NCI-H1105 (cell line): ENCODE results near the gene POU3F4.

Source experiments
- DNase-seq: peaks from one replicate; lab custom pipeline; 2025; lab: John Stamatoyannopoulos, UW

The POU3F4 gene

GRCh38 chrX:83508006-83508405 lies at the start of gene POU3F4:
TSS of gene POU3F4 (plus strand) at chrX:83508290. CDS start at chrX:83508325, 35 bp downstream.
- no peak for DNase-seq

- DNase-seq, result peak; percentile 15
Observed at GRCh38 chrX:83469551-83469950, 38.5 kb upstream of the POU3F4 start.

- no peak for DNase-seq
Observed at GRCh38 chrX:83495898-83496297, 12.2 kb upstream of the POU3F4 start.

GRCh38 chrX:83501003-83501402 lies 7.1 kb upstream of the POU3F4 start:
- no peak for DNase-seq

- DNase-seq, result no peak
Observed at GRCh38 chrX:83501530-83501929, 6.6 kb upstream of the POU3F4 start.

- DNase-seq, result no peak
Observed at GRCh38 chrX:83504721-83505479, 3.2 kb upstream of the POU3F4 start.

- no peak for DNase-seq
Observed at GRCh38 chrX:83508526-83509253, 600 bp downstream of the POU3F4 start.

- DNase-seq, result no peak
Observed at GRCh38 chrX:83509254-83509801, 1.2 kb downstream of the POU3F4 start.

- no peak for DNase-seq
Observed at GRCh38 chrX:83510510-83511062, 2.5 kb downstream of the POU3F4 start.

GRCh38 chrX:83511208-83511607 lies 3.1 kb downstream of the POU3F4 start:
- DNase-seq, result no peak

- DNase-seq, result no peak
Observed at GRCh38 chrX:83512111-83512510, 4.0 kb downstream of the POU3F4 start.

GRCh38 chrX:83516597-83516996 lies 8.5 kb downstream of the POU3F4 start:
- no peak for DNase-seq

GRCh38 chrX:83521905-83522304 lies 13.8 kb downstream of the POU3F4 start:
- DNase-seq, result no peak

GRCh38 chrX:83529950-83530349 lies 21.9 kb downstream of the POU3F4 start:
- no peak for DNase-seq

- DNase-seq, result peak; percentile 58
Observed at GRCh38 chrX:83535417-83536196, 27.5 kb downstream of the POU3F4 start.
